HG03354 (cell line): ENCODE measurements around the gene TANGO2.

Experiments used
- ATAC-seq: cut with Tn5 transposase; IDR thresholded peaks from one replicate; pipeline ENCODE4 v1.9.1; 2021; ENCODE audit warnings: mild to moderate bottlenecking; ENCODE audit not compliant: unreplicated experiment, poor library complexity, severe bottlenecking

The TANGO2 gene

DNA sequence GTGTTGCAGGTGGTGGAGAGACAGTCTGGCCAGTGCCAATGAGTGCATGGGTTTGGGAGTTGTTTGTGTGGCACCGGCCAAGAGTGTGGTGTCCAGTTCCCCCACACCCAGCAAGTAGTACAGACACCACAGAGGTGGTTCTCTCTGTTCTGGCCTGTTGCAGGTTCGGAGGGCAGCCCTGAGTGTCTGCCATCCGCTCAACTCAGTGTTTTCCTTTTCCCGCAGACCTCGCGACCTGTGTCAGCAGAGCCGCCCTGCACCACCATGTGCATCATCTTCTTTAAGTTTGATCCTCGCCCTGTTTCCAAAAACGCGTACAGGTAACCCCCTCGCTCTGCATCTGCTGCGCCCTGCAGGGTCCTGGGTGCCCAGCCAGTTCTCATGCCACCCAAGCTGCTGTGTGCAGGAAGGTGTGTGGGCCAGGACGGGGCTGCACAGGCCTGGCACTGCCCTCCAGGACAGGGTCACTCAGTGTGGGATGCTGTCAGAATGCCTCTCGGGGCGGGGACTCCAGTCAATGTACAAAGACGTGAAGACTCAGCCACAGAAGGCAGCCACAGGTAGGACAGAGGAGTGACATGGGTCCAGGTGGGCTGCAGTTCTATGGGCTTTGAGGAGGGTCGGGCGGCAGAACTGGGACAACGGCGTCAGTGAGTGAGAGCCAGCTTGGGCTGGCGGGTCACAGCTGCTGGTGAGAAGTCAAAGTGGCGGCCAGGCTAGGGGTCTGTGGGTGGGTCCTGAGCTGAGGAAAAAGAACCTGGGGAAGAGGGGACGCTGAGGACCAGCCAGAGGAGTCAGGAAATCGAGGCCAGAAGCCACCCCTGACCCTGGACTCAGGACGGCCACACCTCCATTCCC, 15.9 kb downstream of the TANGO2 start:
- ATAC-seq: no peak

DNA sequence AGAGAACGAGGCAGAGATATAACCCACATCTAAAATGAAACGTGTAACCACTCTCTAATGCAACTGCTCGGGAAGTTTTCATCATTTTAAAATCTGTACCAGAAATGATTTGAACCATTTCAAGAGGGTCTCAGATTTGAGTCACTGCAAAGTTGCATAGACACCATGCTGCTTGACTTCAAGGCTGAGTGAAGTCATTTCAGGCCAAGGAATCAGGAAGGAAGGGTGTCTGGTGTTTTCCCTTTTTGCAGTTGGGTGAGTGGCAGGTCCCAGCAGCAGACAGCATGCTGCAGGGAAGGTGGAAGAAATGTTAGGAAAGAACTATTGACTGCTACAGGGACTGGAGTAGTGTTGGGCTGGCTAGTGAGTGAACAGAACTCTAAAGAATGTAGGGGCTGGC, 16.5 kb downstream of the TANGO2 start:
- ATAC-seq: no peak

DNA sequence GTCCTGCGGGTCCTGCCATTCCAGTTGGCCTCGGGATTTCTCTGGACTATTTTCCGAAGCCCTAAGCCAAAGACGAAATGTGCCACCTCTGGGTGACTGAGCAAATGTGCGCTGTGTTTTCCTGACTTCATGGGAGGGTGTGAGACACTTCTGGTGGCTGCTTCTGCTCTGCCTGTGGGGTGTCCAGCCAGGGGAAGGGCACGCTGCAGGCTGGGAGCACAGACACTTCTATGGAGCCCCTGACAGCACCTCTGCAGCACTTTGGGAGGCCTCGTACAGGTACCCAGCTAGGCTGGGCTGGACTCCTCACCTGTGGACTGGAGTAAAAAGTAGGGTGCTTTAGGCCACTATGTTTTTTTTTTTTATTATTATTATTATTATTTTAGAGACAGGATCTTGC, 17.7 kb downstream of the TANGO2 start:
- ATAC-seq: no peak

DNA sequence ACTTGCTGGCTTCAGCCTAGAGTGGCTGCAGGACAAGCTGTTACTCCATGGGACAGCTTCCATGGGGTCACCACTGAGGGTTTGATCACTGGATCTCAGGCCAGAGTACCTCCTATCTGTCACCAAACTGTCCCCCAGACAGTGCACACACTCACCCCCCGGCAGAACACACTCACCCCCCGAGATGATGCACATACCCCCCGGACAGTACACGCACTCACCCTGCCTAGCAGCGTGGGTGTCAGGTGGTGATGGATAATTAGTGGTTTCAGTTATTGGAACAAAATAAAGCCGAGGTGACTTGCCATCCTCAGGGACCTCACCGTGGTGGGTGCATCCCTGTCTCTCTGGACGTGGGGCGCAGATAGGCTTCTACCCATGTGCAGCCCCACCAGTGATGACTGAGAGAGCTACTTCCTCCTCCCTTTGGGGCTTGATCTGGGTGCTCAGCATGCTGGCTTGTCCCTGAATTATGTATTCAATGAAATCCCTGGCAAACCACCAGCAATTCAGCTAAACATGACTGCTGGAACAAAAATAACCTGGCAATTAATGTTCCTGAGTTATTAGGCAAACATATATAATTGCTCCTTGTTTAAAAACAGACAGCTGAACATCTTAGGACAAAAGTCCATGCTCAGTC, 18.9 kb downstream of the TANGO2 start:
- ATAC-seq: no peak

DNA sequence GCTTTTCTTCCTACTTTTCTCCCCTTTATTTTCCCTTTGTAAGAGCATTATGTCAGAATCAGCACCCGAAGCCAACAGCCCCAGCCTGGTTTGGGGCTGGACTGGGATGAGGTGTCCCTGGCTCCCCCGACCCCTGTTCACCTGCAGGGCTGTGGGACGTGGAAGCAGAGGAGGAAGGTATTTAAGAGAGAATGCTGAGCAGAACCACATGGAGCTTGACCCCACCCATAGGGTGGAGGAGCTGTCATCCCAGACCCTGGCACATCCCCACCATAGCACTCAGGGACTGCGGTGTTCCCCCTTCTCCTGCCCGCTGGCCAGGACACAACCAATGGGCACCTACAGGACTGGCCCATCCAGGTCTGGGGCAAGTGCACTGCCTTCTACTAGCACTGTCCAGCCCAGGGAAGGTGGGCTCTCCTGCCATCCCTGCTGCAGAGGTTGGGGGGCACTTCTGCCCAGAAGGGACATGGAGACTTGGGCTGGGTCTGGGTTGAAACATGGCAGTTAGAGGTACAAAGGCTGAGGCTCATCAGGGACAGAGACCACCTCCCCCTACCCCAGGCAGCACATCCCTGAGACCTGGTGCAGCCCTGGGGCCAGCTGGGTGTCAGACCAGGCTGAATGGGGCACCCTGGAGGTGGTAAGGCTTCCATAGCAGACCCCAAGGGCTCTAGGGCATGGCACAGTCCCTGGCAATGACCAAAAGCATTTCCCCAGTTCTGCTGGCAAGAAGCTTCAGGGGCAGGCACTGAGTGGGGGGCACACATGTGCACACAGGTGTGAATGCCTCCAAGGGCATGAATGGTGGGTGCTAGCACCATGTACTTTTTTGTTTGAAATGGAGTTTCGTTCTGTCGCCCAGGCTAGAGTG, 19.7 kb downstream of the TANGO2 start:
- ATAC-seq: no peak

DNA sequence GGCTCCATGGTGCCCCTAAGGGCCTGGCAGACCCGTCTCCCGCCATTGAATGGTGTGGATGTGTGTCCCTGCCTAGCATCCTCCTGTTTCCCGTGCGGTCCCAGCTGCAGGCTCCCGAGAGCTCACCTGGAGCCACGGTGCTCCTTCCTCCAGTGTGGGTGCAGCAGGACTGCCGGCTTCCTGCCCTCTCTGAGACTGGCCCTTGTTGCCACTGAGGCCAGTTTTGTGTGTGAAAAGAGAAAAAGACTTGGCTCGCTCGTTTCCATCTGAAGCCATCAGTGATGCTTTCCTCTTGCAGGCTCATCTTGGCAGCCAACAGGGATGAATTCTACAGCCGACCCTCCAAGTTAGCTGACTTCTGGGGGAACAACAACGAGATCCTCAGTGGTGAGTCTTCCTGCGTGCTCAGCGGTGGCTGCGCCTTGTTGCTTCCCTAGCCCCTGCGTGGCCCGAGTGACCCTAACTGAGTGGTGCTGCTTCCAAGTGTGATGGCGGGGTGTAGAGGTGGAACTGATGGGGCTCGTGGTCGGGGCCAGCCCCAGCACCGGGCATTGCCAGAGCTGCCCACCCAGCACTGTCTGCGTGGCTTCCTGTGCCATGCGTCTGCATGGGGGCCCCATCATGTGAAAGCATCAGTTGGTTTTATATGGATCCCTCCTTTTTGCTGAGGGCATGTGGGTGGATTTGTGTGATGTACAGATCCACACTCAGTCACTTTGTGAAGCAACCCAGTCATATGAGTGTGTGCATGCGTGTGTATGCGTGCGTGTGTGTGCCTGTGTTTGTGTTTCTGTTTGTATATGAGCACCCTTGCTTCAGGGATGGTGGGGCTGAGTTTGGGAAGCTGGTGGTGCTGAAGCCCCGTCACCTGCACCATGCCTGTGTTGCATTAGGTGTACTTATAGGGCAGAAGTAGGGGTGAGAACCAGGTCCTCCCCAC, 22.4 kb downstream of the TANGO2 start:
- no peak for ATAC-seq

DNA sequence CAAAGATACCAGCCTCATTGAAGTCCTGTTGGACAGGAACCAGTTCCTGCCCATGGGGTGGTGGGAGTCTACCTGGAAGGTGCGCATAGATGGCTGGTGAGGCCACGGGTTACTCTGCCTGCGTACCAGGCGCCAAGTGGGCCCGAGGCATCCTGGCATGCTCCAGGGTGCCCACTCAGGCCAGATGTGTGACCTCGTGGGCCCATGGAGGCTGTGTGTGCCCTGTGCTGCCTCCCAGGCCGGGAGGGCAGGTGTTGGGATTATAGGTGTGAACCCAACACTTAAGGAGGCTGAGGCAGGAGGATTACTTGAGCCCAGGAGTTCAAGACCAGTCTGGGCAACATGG, 23.1 kb downstream of the TANGO2 start:
- ATAC-seq: no peak

DNA sequence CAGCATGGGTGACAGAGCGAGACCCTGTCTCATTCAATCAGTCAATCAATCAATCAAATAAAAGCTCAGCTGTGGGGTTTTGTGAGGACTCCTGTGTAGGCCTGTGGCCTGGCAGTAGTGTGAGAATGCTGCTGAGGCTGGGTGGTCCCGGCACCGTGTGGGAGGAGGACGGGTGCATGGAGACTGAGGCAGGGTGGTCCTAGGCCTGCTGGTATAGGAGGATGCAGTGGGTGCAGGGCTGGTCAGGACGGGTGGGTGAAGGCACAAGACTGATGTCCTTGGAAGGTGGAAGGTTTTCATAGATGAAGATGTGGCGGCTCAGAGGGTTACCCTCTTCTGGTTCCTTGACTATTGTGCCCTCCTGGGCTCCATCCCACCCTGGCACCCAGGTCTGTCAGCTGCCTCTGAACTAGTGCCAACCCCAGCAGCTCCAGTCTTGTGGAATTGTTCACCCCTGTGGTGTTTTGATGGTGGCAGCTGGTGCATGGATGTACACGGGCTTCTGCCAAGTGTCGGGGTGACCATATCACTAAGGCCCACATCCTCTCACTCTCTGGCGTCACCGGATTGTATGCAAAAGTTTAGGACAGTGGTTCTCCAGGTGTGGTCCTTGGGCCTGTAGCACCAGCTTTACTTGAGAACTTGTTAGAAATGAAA, 23.7 kb downstream of the TANGO2 start:
- ATAC-seq: no peak

DNA sequence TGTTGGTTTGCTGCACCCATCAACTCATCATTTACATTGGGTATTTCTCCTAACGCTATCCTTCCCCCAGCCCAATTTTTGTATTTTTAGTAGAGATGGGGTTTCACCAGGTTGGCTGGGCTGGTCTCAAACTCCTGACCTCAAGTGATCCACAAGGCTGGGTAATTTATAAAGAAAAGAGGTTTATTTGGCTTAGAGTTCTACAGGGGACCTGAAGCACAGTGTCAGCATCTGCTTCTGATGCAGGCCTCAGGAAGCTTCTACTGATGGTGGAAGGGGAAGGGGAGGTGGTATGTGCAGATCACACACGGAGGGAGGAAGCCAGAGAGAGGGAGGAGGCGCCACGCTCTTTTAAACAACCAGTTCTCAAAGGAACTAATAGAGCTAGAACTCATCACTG, 25.8 kb downstream of the TANGO2 start:
- no peak for ATAC-seq

DNA sequence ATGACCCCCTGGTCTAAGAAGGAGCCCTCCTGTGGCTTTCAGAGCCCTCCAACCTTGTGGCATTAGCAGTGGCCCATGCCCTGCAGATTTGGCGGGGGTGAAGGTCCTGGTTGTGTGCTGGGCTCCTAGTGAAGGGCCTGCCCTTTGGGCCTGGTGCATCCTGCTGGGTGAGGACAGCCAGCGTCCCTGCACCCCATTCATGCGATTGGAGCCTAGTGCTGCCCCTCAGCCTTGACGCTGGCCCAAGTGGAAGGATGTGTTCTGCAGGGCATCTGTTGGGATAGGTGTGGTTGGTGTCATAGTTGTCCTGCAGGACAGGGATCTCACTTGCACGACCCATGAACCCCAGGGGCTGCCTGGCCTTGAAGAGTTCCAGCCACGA, 31.0 kb downstream of the TANGO2 start:
- ATAC-seq: no peak

DNA sequence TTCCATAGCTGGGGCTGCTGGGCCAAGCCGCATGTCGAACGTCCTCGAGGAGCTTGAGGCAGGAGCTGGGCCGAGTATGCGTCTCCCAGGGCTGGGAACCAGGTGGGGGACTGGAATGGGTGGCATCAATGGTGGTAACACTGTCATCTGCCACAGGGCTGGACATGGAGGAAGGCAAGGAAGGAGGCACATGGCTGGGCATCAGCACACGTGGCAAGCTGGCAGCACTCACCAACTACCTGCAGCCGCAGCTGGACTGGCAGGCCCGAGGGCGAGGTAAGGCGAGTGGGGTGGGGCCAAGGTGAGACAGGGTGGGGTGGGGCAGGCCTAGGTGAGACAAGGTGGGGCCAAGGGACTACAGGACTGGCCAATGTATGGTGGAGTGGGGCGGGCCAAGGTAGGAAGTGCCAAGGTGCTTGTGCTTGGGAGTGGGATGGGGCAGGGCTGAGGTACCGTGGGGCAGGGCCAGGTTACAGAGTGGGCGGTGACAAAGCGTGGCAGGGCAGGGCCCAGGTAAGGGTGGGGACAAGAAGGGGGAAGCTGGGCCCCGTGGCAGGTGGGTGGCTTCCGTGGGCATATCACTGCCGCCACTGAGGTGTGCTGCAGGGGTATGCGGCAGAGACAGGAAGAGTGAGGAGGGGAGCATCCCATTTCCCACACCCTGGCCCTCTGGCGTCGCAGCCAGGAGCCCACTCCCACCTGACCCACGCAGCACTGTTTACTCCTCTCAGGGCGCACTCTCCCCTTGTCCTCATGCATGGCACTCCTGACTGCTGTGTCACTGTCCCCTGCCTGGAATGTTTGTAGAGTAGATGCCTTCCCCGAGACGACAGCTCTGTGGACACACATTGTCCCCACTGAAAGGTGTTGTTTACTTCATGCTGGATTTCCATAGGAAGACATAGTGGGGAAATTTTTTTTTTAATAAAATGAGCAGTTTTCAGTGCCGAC, 31.7 kb downstream of the TANGO2 start:
- ATAC-seq: no peak

DNA sequence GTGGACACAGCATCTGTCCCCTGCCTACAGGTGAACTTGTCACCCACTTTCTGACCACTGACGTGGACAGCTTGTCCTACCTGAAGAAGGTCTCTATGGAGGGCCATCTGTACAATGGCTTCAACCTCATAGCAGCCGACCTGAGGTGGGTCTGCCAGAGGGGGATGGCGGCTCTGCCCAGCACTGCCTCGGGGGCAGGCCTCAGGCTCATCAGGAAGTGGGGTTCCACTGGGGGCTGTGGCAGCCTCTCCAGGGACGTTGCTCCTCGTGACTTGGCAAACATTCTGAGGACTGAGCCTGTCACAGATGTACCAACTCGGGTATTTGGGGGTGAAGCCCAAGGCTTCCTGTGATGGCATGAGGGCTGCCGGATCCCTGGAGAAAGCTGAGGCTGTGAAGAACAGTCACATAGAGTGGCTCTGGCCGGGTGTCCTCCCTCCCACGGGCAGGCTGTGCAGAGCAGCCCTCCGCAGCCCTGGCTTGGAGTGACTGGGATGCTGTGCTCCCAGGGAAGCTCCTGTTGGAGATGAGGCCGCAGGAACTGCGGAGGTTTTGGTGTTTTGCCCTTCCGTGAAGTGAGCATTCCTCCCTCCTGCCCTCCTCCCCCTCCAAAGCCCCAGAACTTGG, 32.6 kb downstream of the TANGO2 start:
- no peak for ATAC-seq

DNA sequence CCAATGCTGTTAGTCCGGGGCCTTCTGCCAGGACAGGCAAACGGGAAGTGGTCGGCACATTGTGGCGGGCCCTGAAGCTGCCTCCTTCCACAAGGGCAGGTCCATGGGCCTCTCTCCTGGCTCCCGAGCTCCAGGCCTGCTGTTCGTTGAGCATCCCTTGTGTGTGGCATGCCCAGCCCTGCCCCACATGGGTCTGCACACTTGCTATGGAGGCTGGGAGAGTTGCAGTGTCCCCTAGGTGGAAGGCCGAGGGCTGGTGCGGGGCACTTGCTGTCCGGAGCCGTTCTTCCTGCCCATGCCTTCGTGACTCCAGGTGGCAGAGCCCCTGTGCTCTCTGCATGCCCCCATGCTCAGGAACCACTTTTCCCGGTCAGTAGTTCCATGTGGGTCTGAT, 33.1 kb downstream of the TANGO2 start:
- ATAC-seq: no peak

DNA sequence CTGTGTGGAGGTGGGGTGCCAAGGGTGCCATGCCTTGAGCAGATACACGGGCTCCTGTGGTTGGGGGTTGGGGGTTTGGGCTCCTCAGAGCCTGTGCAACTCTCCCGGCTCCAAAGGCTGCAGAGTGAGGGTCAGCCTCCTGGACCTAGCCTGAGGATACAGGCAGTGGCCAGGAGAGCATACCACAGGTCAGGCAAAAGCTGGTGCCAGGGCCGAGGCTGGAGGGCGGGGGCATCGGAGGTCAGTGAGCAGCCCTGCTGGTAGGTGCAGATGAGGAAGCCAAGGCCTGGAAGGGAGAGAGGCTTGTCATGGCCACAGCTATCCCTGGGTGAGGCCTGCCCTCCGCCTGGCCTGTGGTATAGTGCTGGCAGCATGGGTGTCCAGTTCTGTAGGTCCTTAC, 33.6 kb downstream of the TANGO2 start:
- ATAC-seq: no peak

DNA sequence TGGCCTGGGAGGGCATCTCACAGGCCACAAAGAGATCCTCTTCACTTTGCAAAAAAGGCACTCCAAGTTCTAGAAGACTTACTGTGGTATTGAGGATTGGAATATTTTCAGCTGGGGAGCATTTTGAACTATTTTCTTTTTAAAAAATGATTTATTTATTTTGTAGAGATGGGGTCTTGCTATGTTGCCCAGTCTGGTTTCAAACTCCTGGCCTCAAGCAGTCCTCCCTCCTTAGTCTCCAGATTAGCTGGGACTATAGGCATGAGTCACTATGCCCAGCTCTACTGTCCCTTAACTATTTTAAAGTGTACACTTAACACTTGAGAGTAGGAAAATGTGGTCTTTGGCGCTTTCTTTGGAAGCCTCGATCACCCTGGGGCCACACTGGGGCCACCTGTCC, 34.2 kb downstream of the TANGO2 start:
- no peak for ATAC-seq

DNA sequence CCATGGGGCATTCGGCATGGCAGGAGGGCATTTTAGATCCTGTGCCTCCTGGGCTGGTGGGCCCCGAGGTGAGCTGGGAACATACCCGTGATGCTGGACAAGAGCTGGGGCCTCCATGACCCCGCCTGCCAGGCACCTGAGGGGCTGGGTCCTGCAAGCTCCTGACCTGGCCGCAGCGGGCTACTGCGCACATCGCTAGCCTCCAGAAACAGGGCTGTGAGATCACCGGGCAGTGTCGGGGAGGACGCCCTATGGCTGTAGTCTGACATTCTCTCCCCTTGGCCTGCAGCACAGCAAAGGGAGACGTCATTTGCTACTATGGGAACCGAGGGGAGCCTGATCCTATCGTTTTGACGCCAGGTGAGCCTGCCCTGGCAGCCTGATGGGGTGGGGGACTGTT, 34.7 kb downstream of the TANGO2 start:
- no peak for ATAC-seq

DNA sequence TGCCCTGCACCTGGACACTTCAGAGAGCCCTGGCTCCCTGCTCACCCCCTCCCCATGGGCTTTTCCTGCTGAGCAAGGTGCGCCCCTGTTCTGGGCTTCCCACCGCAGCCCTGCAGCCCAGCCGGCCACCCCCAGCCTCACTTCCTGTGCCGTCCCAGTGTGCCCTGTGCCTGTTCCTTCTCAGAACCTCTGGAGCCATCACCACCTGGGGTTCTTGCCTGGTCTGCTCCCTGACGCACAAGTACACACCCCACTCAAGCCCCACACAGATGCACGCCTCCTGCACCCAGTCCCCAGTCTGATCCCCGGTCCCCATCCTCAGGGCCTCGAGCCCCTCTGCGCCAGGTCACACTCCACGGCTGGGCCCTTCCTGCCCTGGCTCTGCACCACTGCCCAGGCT, 35.3 kb downstream of the TANGO2 start:
- ATAC-seq: no peak
